Hematopoietic multipotent progenitor cell treated with erythropoietin and hydrocortisone succinate and interleukin-3 and kit ligand, for 4 days (in vitro differentiated cells): ENCODE measurements around the gene BCL11A.
A peak's percentile ranks its signal among the peaks of the same experiment; 100 is the strongest.

ENCODE experiments used
- DNase-seq: peaks from one replicate; pipeline ENCODE4 v3.0.0-alpha.2; 2015

The BCL11A gene

DNA sequence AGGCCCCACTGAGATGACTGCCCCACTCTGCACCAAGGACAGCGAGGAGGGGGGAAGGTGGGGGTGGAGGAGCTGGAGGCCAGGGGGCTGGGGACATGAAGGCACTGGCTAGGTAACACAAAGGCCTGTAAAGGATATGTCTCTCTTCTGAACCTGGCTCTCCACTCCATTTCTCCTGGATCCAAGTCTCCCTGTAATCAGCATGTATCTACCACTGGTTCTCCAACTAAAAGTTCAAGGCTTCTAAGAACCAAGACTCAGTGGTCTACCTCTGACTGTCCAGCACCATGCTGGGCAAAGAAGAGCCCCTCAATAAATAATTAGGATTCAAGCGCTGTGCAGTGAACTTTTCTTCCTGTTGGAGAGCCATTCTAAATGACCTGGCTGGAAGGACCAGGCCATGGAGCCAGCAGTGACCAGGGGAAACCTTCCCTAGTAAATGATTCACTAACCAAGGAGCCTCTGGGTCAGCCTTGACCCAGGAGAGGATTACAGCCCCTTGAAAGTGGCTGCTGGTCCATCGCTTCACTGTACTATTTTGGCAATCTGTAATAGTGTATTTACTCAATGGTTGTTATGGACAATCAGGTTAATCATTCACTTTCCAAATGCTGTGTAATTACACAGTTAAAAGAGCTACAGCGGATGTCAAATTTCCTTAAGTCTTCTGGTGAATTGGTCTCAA is 73.2 kb downstream of the BCL11A start:
- DNase-seq = no peak

DNA sequence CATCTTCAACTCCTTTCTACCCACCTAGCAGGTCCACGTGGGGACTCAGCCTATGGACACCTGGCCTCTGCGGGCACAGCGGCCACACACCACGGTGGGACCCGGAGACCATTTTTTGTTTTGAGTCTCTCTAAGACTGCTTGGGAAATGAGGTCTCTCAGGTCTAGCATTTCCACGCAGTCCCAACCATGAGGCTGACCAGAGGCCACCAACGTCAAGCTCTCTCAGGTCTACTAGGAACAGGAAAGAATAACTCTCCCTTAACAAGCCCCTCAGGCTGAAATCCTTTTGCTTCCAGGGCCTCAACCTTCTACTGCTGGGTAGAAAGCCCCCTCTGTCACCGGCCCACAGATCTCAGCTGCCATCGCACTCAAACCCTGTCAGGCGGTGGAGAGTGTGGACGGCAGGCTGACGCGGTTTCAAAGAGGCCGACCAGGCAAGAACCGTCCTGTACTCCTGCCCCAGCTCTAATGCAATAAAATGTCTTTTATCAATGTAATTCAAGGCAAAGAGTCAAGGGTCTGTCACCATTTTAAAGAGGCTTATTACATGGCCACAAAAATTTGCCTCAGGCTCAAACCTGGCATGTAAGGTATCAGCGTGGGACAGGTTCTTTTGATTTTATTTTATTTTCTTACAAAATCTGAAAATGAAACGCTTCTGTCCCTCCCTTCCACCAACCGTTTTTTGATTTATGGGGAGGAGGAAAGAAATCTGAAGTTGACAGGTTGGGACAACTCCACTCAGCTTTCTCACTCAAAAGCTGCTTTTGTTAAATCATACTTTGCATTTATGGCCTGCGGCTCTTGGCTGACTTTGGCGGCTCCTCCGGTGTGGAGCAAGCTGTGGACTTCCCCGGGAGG is 74.0 kb downstream of the BCL11A start:
- DNase-seq = no peak

DNA sequence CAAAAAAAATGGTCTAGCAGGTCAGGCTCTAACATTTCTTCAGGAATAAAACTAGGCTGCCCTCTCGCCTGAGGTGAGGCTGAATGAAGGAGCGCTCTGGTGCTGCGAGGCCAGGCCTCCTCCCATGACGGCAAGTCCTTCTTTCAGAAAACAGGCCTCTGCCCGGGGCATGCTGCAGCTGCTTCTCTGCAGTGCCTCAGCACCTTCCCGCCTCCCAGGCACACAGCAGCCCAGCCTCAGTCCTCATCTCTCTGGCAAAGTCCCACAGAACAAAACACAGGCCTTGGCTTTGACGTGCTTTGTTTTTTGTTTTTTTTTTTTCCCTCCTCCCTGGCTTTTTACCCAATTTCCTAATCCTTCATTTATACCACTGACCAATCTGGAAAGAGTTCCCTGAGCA is 74.8 kb downstream of the BCL11A start:
- DNase-seq = no peak

DNA sequence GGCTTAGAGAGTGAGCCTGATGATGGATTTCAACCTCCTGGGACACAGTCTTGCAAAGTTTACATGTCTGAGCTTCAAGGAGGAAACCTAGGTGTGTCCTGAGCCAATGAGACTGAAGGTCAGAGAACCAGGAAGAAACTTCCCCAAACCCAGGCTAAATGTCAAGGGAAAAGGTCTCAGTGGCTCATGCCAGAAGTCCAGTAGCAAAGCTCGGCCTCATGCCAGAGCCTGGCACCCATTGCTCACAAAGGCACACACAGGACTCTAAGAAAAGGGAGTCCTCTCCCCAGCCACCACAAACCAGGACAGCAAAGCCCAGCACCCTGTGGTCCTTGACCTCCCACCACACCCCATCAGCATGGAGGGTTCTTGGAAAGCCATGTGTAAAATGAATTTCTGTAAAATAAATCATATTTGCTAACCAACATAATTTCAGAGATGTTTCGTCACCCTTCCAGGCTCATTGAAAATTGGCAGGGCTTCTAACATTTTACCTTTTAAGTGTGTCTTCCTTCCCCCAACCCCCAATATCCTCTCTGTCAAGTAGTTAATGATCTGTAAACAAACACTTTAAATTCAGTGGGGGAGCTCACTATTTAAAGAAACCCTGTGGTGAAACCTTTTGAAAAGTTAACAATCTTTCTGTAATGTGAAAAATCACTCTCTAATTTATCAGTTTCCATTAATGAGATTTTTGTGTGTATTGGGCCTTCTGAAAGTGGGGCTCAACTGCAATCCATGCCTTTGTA is 77.1 kb downstream of the BCL11A start:
- no peak for DNase-seq

DNA sequence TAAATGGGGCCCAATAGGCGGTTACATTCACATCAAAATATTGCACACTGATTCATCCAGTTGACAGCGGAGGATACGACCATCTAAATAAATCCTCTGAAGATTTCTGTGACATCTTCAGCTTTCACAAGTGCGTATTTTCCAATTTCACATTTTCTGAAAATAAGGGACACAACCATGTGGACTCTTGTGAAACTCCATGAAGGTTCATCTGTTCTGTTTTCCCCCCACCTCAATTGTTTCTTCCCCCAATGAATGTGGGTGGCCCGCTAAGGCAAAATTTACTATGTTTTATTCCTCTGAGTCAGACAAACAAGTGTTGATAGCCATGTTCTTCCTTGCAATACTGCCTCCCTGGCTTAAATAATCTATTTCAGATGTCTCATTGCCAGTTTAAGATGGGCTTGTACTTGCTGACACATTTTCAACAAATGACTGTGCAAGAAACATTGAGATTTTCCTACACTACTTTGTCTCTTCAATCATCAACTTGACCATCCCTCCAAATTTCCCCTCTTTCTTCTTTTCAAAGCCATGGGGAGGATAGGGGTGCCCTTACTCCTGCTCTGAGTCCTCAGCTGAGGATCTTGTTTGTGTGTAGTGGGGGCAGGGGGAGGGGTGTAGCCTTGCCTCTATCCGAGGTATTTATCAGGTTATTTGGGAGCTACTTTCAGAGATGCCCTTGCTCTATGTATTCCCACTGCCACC is 78.2 kb downstream of the BCL11A start:
- no peak for DNase-seq

DNA sequence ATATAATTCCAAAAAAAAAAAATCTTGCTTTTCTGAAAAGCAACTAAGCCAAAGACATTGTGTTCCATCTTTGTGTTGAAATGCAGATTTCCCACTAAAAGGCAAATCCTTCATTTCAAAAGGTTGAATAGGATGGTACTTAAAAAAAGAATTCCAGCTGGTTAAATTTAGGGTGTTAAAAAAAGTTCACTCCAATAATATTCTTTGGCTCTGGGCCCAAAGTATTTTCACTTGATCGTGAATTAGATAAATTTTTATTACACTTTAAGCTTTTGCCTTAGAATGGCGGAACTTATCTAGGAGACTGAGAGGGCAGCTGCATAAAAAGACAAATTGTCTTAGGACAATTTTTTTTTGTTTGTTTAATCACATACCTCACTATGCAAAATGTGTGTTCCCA is 79.2 kb downstream of the BCL11A start:
- no peak for DNase-seq

DNA sequence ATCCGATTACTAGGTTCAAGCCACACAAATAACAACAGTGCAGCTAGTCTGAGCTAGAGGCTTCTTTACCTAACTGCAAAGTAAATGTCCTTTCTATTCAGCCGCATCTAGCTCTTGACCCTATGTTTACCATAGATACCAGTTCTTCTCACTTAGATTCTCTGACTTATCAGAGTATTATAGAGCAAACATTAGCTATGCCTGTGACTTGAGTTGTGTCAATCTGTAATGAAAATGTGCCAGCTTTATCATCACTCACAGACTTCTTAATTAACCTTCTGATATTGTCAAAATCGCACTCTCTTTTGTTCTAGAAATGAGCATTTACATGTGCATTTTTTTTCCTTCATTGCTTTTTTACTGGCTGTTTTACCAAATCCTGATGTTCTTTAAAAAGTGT is 79.9 kb downstream of the BCL11A start:
- no peak for DNase-seq

DNA sequence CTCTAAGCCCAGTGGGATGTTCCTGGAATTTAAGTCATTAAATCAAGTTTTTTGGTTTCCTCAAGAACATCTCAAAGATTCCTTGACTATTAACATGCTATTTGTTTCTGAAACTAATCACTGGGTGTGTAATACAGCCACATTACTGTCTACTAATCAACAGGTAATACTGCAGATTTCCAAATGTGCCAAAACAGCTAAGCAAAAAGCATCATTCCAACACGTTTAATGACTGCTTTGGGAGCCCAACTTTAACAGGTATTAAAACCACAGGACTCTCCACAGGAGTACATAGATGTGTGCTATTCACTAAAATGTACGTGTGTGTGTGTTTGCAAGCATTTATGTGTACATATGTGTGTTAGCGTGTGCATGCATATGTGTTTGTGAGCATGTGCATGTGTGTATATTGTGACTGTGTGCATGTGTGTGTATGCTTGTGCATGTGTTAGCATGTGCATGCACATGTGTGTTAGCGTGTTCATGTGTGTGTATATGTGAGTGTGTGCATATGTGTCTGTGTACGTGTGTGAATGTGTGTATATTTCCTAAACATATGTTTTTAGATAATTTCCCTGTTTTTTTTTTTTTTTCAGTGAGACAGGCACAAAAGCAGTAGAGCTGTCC is 80.7 kb downstream of the BCL11A start:
- no peak for DNase-seq

DNA sequence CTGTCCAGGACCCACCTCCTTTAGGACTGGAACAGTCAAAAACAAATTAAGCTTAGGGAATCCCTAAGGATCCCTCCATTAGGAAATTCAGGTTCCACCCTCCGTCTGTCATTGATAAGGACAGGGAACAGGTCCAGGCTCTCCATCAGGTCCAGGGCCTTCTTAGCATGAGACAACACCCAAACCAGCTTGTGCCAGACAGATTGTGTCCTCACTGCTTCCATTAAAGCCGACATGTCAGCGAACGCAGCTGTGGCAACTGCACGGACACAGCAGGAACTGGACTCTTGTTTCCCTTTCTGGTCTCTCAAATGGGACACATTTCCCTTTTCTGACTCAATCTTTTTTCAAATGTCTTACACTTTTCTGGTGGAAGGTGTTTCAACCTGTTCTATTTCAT is 81.4 kb downstream of the BCL11A start:
- DNase-seq = no peak

DNA sequence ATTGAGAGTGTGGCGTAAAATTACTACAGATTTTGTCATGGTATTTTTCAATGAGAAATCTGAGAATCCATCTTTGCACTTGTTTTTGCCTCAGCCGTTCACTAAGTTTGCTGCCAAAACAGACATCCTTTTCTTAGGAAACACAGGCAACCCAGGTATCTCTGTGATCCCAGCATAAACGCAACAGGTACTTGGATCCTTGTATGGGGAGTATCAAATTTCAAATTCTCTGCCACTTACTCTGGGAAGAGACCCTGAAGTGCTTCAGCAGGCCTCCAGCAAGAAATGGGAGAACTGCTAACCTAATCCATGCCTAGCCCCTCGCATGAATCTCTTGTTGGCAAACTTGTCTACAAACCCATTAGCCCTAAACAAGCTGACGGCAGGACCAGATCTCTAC is 83.1 kb downstream of the BCL11A start:
- no peak for DNase-seq

DNA sequence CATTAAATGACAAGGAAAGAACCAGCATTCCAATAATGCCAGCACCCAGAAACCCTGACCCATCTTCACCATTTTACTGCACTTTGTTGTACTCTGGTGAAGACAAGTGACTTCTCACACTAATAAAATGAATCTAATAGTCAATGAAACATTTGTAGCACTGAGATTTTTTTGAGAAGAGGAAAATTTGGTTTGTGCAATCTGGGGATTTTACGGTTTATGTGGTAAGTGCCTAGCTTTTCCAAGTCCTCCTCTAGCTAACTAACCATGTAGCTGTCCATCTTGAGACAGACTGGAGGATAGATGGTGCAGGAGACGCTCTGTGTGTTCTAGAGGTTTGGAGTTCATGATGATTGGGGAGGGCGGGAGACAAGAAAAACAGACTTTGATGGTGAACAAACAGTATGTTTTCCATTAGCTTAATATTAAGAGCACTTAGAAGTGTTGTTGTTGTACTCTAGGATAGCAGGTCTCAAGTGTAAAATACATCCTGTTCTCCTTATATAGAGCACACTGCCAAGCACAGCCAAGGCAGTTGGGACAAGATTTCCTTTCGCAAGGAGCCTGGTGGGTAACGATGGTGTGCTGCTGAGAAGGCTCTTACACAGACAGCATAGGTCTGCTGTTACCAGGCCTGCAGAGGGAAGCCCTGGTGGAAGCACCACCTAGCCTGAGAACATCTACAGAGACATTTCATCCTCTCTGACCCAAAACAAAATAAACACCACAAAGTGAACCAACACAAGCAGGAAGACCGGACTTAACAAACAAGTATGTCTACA is 83.7 kb downstream of the BCL11A start:
- no peak for DNase-seq

DNA sequence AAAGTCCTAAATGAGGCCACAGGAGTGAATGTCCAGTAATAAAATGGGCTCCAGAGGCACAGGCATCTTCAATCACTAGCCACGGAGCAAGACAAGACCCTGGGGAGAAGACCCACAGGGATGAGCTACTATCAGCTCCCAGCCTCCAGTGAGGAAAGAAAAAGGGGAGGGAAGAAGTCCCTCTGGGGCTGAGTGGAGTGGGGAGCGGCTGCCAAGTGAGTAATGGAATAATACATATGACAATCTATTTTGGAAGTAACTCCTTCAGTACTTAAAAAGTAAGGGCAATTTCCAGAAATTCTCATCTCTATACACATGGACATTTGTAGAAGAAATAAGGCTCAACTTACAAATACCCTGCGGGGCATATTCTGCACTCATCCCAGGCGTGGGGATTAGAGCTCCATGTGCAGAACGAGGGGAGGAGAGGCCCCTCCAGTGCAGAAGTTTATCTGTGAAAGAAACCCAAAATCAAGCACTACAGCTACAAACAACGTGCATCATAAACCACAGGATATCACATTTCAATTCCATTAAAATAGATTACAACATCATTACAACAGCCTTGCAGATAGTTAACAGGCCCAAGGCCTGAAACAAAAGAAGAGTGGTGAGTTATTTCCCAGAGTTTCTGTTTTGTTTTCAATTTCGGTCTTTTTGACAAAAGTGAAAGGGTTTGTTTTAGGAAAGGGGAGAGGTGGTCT is 84.9 kb downstream of the BCL11A start:
- DNase-seq = peak; percentile 42

DNA sequence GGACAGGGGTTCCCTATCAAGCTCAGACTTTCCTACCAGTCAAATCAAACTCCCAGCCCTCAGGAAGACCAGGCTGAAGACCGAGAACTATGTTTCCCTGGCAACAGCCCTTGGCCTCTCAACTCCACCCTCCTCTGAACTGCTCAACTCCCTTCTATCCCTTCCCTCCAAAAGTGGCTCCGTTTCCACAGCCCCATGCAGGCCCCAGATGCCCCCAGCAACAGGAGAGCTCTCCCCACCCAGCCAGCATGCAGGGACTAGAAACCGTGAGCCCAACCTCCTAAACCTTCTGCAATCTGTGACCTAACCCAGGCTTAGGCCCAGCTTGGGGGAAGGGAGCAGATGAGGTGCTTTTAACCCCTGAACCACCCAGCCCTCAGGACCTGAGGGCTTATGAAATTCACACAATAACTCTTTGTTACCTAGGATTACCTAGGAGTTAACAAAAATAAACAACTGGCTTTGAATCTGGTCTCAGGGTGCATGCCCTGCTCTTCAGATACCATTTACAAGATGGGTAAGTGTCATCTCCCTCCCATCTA is 87.2 kb downstream of the BCL11A start:
- DNase-seq = no peak

DNA sequence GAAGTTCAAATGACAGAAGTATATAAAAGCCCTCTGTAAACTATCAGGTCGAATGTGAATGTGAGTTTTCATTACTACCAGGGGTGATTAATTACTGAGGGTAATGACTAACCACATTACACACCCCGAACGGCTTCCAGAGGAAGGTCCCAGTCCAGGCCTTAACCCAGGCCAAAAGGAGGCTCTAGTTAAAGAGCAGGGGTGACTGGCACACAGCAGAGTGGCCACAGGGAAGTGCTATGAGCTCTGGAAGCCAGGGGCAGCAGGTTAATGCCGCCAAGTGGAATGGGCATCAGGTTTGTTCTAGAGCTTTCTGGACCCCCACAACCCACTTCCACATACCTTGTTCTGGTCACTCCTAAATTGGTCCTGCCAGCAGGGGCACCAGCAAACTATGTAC is 87.7 kb downstream of the BCL11A start:
- DNase-seq = no peak

DNA sequence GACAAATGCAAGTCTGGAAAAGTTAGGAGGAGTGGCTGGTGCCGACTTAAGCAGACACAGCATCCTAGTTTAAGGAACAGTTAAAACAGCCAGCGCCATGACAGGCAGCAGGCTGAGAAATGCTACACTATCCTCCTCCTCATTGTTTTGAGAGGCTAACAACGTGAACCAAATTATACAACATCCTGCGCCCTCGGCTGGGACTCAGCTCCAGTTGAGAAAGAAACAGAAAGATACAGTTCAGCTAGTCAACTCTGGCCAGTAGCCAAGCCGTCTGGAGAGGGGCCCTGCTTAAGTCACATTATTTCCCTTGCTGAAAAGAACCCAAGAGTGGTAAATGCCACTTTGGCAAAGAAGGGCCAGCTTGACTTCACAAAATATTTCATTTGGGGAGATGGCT is 90.2 kb downstream of the BCL11A start:
- DNase-seq = peak; percentile 75

DNA sequence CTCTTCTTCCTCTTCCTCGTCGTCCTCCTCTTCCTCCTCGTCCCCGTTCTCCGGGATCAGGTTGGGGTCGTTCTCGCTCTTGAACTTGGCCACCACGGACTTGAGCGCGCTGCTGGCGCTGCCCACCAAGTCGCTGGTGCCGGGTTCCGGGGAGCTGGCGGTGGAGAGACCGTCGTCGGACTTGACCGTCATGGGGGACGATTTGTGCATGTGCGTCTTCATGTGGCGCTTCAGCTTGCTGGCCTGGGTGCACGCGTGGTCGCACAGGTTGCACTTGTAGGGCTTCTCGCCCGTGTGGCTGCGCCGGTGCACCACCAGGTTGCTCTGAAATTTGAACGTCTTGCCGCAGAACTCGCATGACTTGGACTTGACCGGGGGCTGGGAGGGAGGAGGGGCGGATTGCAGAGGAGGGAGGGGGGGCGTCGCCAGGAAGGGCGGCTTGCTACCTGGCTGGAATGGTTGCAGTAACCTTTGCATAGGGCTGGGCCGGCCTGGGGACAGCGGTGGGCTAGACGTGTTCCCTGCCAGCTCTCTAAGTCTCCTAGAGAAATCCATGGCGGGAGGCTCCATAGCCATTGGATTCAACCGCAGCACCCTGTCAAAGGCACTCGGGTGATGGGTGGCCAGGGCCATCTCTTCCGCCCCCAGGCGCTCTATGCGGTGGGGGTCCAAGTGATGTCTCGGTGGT is 91.9 kb downstream of the BCL11A start:
- DNase-seq = no peak

DNA sequence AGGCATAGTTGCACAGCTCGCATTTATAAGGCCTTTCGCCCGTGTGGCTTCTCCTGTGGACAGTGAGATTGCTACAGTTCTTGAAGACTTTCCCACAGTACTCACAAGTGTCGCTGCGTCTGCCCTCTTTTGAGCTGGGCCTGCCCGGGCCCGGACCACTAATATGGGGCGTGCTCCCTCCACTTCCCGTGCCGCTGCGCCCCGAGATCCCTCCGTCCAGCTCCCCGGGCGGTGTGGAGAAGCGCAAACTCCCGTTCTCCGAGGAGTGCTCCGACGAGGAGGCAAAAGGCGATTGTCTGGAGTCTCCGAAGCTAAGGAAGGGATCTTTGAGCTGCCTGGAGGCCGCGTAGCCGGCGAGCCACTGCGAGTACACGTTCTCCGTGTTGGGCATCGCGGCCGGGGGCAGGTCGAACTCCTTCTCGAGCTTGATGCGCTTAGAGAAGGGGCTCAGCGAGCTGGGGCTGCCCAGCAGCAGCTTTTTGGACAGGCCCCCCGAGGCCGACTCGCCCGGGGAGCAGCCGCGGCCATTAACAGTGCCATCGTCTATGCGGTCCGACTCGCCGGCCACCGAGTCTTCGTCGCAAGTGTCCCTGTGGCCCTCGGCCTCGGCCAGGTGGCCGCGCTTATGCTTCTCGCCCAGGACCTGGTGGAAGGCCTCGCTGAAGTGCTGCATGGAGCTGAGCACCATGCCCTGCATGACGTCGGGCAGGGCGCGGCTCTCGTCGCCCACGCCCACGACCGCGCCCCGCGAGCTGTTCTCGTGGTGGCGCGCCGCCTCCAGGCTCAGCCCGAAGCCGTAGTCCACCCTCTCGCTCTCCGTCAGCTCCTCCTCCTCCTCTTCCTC is 92.7 kb downstream of the BCL11A start:
- DNase-seq = no peak

DNA sequence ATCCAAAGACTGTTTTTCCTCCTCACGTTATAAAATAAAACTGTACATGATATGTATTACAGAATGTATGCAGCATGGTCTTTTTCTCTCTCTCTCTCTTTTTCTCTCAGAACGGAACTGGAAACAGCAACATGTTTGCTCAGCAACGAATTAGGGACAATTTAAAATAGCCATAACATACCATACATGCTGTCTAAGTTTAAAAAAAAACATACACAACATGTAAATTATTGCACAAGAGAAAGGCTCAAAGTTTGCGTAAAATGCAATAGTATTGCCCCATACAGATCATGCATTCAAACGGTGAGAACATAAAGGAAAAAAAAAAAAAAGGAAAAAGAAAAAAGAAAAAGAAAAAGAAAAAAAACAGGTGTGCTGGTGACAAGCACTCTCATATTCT is 93.6 kb downstream of the BCL11A start:
- peak; percentile 36 for DNase-seq

DNA sequence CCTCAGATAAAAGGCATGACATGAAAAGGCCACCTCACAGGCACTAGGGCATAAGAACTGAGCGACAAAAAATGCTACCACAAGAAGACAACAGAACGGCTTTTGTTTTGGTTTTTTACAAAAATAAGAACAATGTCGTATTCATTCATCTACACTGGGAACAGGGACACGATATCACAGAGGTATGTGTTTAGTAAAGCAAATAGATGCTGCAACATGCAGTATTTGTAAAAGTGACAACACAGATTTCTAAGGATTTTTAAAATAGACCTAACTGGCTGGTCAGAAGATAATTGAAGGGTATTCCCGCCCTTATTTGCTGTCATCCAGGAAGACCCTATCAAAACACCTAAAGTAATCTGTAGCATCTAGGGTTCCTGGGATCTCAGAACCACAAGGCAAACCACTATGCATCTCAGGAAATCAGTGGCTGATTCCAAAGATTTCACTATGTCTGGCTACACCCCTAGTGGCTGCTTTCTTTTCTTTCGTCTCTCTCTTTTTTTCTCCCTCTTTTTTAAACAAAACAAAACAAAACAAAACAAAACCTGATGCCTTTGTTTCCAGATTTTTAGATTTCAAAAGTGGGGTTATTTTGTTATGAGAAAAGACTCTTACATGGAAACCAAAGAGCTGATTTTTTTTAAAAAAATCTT is 97.2 kb downstream of the BCL11A start:
- no peak for DNase-seq
